HFF-Myc (cell line): ENCODE measurements around the gene NTM.

ENCODE experiments used
- DNase-seq: peaks from one replicate; pipeline ENCODE4 v3.0.0-alpha.2; 2011; ENCODE audit warnings: low read depth; ENCODE audit errors: extremely low read depth
- H3K4me3 ChIP-seq: replicated peaks from 2 replicates; pipeline ENCODE4 v1.5.1; 2011; ENCODE audit warnings: low read depth, mild to moderate bottlenecking, control low read depth, low read length
- CTCF ChIP-seq: IDR thresholded peaks from 2 replicates; pipeline ENCODE4 v1.5.1; 2012; ENCODE audit warnings: mild to moderate bottlenecking, low read depth, low read length, control low read depth; ENCODE audit errors: missing control alignments

Gene NTM

GRCh38 chr11:131583938-131584337, 213.5 kb downstream of the NTM start:
- DNase-seq = no peak
- H3K4me3 ChIP-seq = no peak overlapping the region
- no peak for TF ChIP-seq CTCF

GRCh38 chr11:131584785-131585592, 214.6 kb downstream of the NTM start:
- H3K4me3 ChIP-seq = no peak overlapping the region
- DNase-seq = no peak
- TF ChIP-seq CTCF = peak; percentile 26

GRCh38 chr11:131588057-131588456, 217.6 kb downstream of the NTM start:
- TF ChIP-seq CTCF = no peak
- no peak for DNase-seq
- no peak overlapping the region for H3K4me3 ChIP-seq

GRCh38 chr11:131591051-131591461, 220.6 kb downstream of the NTM start:
- H3K4me3 ChIP-seq = no peak overlapping the region
- no peak for DNase-seq
- no peak for TF ChIP-seq CTCF

- no peak for TF ChIP-seq CTCF
- no peak overlapping the region for H3K4me3 ChIP-seq
- DNase-seq = no peak
Measured at GRCh38 chr11:131592152-131592551, 221.7 kb downstream of the NTM start.

GRCh38 chr11:131592734-131593133, 222.3 kb downstream of the NTM start:
- no peak for TF ChIP-seq CTCF
- H3K4me3 ChIP-seq = no peak overlapping the region
- DNase-seq = no peak

- no peak for DNase-seq
- no peak overlapping the region for H3K4me3 ChIP-seq
- no peak for TF ChIP-seq CTCF
Measured at GRCh38 chr11:131593301-131593700, 222.9 kb downstream of the NTM start.
